Right ventricle myocardium superior (tissue), 1 donor: ENCODE data around the gene RCSD1. TPM values are rescaled to one million over a fixed set of nuclear protein-coding genes. Genes with fewer than 3 reads are reported as not detected.
"Not testable (repeated sequence)": the region's sequence is repeated elsewhere in the genome, so short reads cannot be mapped to it uniquely, and the experiment has no call there.

Experiments used
- ATAC-seq: fragments of 200-7000 bp; cut with Tn5 transposase; one replicate; pipeline ENCODE4 v1.9.1; 2020; ENCODE audit warnings: mild to moderate bottlenecking; ENCODE audit not compliant: poor library complexity
- DNase-seq: peaks from one replicate; pipeline ENCODE4 v3.0.0-alpha.2; 2020
- intact Hi-C: fragments of 100-400 bp; cut with DNase I; formaldehyde crosslinking; loops from one replicate; pipeline ENCODE4 v1.11.2; 2022
- total RNA-seq: library from RNA; stranded (reverse); fragmentation: NEBNext Ultra II Directional; extraction: Animal tissue kit (Norgen Biotek cat#: 25700); gene quantifications from one replicate; pipeline ENCODE4 v1.2.1, GENCODE V29; 2021
- donor health status: DM: no; HTN: yes; CAD: no; lungs with severe emphysema.

RCSD1 gene
- total RNA-seq, 1 donor from 2014 or later, result 42.9 TPM

DNA sequence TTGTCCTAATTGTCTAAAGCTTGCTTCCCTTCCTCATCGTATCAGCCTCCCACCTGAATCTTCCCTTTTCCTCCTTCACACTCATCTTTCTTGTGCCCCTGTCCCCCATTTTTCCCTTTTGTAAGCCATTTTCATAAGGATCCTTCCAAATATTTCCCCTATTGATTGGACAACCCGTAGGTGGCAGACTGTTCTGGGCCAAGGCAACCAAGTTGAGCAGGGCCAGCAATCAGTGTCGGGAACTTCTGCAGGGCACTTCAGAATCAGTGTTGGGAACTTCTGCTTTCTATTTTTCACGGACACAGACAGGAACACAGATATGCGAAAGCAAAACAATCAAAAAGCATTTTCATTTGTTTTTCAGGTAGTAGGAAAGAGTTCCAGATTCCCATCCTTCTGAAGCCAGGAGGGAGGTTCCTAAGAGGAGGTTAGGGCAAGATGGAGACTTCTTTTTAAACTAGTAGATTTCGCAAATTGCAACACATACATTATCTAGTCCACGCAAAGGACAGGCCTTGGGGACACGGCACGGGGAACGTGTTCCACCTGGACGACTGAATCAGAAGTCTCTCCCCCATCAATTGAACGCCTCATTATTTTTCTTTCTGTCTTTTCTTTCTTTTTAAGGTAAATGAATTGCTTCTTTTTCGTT is 91.1 kb downstream of the RCSD1 start:
- peak; percentile 65 for ATAC-seq
- peak; percentile 56 for DNase-seq
- intact Hi-C loops, result loop anchor here (5.0 kb wide), 2 partner anchors 36 to 81 kb away; no protein-coding TSS in a partner anchor

- ATAC-seq (peak; percentile 98), DNase-seq (peak; percentile 97)
- intact Hi-C loops, result loop anchor here (5.0 kb wide), 2 partner anchors 36 to 81 kb away; no protein-coding TSS in a partner anchor
Observed at GRCh38 chr1:167721617-167722151, 91.7 kb downstream of the RCSD1 start, which contains the start of gene MPZL1. TSS of gene MPZL1 (plus strand) at chr1:167721982. CDS start at chr1:167722152, 170 bp downstream.

DNA sequence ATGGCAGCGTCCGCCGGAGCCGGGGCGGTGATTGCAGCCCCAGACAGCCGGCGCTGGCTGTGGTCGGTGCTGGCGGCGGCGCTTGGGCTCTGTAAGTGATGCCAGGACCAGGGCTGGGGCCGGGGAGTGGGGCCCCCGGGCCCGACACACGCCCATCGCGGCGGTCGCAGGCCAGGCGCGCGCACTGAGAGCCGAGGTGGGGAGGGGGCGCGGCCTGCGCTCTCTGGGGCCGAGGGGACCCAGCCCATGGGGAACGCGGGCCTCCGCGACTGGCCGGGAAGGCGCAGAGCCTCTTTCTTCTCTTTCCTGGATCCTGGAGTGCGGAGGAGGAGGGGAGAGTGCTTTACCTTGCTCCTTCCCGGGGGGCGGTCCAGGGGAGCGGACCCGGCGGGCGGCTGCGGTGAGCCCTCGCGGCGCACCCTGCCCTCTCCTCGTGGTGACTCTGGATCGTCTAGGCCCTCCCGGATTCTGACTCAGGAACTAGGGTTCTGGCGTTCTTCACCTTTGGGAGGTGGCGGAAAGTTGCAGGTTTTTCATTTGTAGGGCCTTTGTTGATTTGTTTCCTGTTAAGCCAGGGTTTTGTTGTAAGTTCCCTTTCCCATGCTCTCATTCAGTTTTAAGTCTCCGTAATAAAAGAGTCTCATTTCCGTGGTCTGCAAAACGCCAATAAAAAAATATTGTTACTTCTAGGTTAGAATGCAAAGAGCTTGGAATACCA is 92.3 kb downstream of the RCSD1 start:
- ATAC-seq (peak; percentile 61), DNase-seq (no peak)
- intact Hi-C loops, result loop anchor here (5.0 kb wide), 2 partner anchors 35 to 80 kb away; no protein-coding TSS in a partner anchor

- DNase-seq, result no peak
- intact Hi-C loops, result loop anchor here (5.0 kb wide), 2 partner anchors 34 to 79 kb away; no protein-coding TSS in a partner anchor
- no peak for ATAC-seq
Observed at GRCh38 chr1:167722870-167723251, 92.8 kb downstream of the RCSD1 start.

- ATAC-seq, result no peak
- intact Hi-C loops, result loop anchor here (5.0 kb wide), 2 partner anchors 33 to 78 kb away; no protein-coding TSS in a partner anchor
- DNase-seq, result no peak
Observed at GRCh38 chr1:167723707-167724323, 93.8 kb downstream of the RCSD1 start.

- DNase-seq (no peak), ATAC-seq (no peak)
- intact Hi-C loops, result no loop called here
Observed at GRCh38 chr1:167726008-167726407, 96.0 kb downstream of the RCSD1 start.

GRCh38 chr1:167728818-167729410 is 98.9 kb downstream of the RCSD1 start:
- no peak for ATAC-seq
- intact Hi-C loops, result no loop called here

DNA sequence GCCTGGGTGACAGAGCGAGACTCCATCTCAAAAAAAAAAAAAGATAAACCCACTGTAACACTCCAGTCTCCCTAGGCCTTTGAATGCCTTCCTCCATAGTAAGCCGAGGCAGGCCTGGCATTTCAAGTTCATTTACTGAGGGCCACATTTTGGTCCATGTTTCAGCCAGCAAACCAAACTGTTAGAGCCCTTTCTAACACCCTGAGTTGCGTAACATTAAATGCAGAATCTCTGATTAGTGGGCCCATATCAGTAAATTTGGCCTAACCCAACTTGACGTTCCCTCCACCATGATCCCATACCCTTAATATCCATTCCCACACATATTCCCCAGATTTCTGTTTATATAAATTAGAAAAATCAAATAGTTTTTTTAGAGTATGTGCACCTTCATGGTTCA is 104.2 kb downstream of the RCSD1 start:
- DNase-seq (no peak), ATAC-seq (no peak)
- intact Hi-C loops, result no loop called here

More at GRCh38 chr1:167728818-167729410, 98.9 kb downstream of the RCSD1 start:
- no peak for DNase-seq

GRCh38 chr1:167734841-167735240 is 104.8 kb downstream of the RCSD1 start:
- intact Hi-C loops, result no loop called here
- DNase-seq (no peak), ATAC-seq (no peak)

DNA sequence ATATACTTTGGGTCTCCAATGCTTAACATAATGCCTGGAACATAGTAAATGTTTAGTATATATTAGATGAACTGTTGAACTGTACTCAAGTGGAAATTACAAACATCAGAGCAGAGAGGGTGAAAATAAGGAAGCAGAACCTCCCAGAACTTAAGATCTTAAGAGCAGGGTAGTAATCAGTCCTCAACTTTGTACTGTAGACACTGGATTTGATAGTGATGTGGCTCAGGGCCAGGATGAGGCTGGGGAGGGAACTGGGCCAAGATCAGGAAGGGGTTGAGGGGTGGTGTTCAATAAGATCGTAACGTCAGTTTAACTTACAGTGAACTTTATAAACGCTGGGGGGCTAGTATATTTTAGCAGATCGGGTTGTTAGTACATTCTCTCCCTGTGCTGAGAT is 107.1 kb downstream of the RCSD1 start:
- intact Hi-C loops, result no loop called here
- DNase-seq, result no peak
- no peak for ATAC-seq

DNA sequence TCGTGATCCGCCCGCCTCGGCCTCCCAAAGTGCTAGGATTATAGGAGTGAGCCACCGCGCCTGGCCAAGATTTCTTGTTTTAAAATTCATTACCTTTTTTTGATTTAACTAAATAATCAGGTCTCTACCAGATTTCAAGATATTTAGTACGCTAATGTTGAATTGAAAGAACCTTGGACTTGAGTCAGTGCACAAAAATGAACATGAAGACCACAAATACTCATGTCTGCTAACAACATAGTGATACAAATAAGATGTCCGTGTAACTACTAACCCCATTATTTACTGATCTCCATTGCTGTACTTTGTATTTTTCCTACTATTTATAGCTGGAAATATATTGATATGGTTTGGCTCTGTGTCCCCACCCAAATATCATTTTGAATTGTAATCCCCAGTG is 108.1 kb downstream of the RCSD1 start:
- DNase-seq (no peak), ATAC-seq (no peak)
- intact Hi-C loops, result no loop called here

GRCh38 chr1:167739752-167740151 is 109.7 kb downstream of the RCSD1 start:
- DNase-seq (no peak), ATAC-seq (no peak)
- intact Hi-C loops, result no loop called here

GRCh38 chr1:167741103-167741502 is 111.1 kb downstream of the RCSD1 start:
- intact Hi-C loops, ATAC-seq, DNase-seq: not testable (repeated sequence)

- intact Hi-C loops, DNase-seq, ATAC-seq: not testable (repeated sequence)
Observed at GRCh38 chr1:167742392-167743057, 112.5 kb downstream of the RCSD1 start.

DNA sequence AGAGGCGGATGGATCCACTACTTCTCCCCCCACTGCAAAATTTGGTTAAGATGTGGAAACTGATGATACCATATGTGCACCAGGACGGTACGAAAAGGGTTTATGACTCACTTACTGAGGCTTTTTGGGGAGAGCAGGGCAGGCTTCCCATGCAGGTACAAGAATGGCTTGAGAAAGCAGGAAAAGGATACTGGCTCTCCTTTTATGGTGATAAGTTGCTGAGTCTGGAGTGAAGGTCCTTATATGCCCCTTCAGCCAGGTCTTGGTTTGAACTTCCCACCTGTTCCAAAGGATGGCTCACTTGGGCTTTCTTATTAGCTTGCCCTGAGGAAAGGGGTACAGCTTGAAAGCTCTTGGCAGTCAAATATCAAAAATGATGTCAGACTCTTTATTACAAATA is 114.9 kb downstream of the RCSD1 start:
- ATAC-seq (no peak), DNase-seq (no peak)
- intact Hi-C loops, result no loop called here

DNA sequence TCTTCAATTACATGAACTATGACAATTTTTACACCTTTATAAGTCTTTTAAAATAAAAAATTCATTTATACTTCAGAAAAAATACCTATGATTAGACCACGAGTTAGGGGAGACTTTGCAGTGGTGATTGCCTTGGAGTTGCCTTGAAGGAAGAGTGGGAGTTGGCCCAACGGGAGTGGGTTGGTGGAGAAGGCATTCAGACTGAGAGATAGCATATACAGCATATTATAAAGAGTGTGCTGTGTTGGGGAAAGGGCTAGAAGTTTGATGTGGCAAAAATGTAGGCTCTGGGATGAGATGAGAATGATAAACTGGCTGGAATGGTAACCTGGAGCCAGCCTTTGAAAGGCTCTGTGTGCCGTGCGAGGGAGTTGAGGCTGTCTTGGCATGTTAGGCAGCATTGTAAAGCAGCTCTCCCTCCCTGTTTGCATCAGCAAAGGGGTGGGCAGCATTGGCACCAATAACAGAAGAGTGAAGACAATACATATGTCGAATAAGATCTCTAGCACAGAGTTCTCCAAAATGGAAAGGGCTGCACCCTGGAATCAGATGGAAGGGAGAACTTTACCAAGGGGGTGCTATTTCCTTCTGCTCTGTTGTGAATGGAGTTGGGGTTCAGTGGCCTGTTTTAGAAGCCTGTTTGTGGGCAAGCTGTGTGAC is 116.1 kb downstream of the RCSD1 start:
- intact Hi-C loops, result no loop called here
- DNase-seq, result no peak
- ATAC-seq, result no peak

DNA sequence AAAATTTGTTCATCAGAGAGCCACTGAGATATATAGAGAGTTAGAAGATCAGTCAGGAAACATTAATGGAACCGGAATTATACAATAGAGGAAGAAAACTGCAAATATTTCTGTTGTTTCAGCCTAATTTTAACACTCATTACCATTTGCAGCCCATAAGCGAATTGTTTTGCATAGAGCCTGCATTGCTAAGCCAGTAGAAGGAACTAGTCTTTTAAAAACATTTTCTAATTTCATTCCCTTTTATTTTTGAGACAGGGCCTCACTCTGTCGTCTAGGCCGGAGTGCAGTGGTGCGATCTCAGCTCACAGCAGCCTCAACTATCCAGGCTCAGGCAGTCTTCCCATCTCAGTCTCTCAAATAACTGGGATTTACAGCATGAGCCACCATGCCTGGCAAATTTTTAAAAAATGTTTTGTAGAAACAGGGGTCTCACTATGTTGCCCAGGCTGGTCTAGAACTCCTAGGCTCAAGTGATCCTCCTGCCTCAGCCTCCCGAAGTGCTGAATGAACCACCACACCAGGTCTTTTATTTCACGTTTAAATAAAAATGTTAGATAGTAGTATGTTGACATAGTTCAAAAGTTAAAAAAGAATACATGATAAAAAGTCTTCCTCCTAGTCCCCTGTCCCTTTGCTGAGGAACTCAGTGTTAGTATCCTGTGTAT is 117.1 kb downstream of the RCSD1 start:
- no peak for DNase-seq
- intact Hi-C loops, result no loop called here
- ATAC-seq, result no peak
